ENCODE data around the gene C19orf67.

Gene C19orf67

GRCh38 chr19:14072535-14073260 is 12.9 kb downstream of the C19orf67 start, which contains the start of gene MISP3:
TSS of gene MISP3 (plus strand) at chr19:14072786. CDS start at chr19:14073310, 524 bp downstream.
- Histone ChIP-seq H3K27me3 (ENCODE audit: insufficient read depth, poor library complexity, severe bottlenecking) (peaks cover 2% of the 10 kb centered on the region), H3K4me3 (replicated peaks; ENCODE audit: insufficient read depth, low read length) (peak within 1 kb of the TSS; percentile 43), H3K27ac (replicated peaks) (peak within 1 kb of the TSS; percentile 31)
- no peak for DNase-seq (ENCODE audit: low read depth in 1 of 2, low spot score in 1 of 2)
- TF ChIP-seq REST (IDR thresholded peaks at IDR 0.05; ENCODE audit: insufficient replicate concordance, low read depth) (no peak), POLR2AphosphoS5 (IDR thresholded peaks at IDR 0.05; ENCODE audit: low read depth) (no peak), SPI1 (IDR thresholded peaks at IDR 0.05; ENCODE audit: borderline replicate concordance, low read depth) (no peak), GABPA (IDR thresholded peaks at IDR 0.05; ENCODE audit: low read depth) (no peak)
- TF ChIP-seq, protein P1, sequence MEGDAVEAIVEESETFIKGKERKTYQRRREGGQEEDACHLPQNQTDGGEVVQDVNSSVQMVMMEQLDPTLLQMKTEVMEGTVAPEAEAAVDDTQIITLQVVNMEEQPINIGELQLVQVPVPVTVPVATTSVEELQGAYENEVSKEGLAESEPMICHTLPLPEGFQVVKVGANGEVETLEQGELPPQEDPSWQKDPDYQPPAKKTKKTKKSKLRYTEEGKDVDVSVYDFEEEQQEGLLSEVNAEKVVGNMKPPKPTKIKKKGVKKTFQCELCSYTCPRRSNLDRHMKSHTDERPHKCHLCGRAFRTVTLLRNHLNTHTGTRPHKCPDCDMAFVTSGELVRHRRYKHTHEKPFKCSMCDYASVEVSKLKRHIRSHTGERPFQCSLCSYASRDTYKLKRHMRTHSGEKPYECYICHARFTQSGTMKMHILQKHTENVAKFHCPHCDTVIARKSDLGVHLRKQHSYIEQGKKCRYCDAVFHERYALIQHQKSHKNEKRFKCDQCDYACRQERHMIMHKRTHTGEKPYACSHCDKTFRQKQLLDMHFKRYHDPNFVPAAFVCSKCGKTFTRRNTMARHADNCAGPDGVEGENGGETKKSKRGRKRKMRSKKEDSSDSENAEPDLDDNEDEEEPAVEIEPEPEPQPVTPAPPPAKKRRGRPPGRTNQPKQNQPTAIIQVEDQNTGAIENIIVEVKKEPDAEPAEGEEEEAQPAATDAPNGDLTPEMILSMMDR (IDR thresholded peaks at IDR 0.05; ENCODE audit: insufficient read depth, low read length) = no peak

DNA sequence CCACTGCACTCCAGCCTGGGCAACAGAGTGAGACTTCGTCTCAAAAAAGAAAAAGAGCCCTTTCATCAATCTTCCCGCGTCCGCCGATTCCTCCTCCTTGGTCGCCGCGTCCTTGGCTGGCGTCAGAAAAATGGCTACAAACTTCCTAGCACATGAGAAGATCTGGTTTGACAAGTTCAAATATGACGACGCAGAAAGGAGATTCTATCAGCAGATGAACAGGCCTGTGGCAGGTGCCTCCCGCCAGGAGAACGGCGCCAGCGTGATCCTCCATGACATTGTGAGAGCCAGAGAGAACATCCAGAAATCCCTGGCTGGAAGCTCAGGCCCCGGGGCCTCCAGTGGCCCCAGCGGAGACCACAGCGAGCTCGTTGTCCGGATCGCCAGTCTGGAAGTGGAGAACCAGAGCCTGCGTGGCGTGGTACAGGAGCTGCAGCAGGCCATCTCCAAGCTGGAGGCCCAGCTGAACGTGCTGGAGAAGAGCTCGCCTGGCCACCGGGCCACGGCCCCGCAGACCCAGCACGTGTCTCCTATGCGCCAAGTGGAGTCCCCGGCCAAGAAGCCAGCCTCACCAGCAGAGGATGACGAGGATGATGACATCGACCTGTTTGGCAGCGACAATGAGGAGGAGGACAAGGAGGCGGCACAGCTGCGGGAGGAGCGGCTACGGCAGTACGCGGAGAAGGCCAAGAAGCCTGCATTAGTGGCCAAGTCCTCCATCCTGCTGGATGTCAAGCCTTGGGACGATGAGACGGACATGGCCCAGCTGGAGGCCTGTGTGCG is 15.1 kb downstream of the C19orf67 start:
- no peak overlapping the region for H3K4me3 ChIP-seq (replicated peaks; ENCODE audit: insufficient read depth, low read length)
- H3K27me3 ChIP-seq (ENCODE audit: insufficient read depth, poor library complexity, severe bottlenecking) = peaks cover 2% of the 10 kb centered on the region
- DNase-seq (ENCODE audit: low read depth in 1 of 2, low spot score in 1 of 2) = no peak
- TF ChIP-seq SPI1 (IDR thresholded peaks at IDR 0.05; ENCODE audit: borderline replicate concordance, low read depth) = no peak
- no peak for TF ChIP-seq POLR2AphosphoS5 (IDR thresholded peaks at IDR 0.05; ENCODE audit: low read depth)
- TF ChIP-seq GABPA (IDR thresholded peaks at IDR 0.05; ENCODE audit: low read depth) = no peak
- TF ChIP-seq, protein P1 (IDR thresholded peaks at IDR 0.05; ENCODE audit: insufficient read depth, low read length) = no peak
- TF ChIP-seq REST (IDR thresholded peaks at IDR 0.05; ENCODE audit: insufficient replicate concordance, low read depth) = no peak
- no peak overlapping the region for H3K27ac ChIP-seq (replicated peaks)

DNA sequence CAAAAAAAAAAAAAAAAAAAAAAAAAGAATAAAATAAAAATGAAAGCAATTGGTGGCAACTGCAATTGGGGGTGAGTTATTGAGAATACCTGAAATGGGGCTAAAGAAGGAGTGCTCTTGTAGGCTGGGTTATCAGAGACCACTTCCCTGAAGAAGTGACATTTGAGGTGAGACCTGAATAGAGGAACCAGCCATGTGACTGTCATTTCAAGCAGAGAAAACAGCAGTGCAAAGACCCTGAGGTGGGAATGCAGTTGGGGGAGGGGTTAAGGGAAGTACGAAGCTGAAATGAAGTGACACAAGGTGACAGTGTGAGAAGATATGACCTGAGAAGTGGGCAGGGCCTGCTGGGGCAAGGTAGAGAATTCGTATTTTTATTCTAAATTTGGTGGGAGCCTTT is 19.4 kb downstream of the C19orf67 start:
- peaks cover 2% of the 10 kb centered on the region for H3K27me3 ChIP-seq (ENCODE audit: insufficient read depth, poor library complexity, severe bottlenecking)
- H3K27ac ChIP-seq (replicated peaks) = no peak overlapping the region
- DNase-seq (ENCODE audit: low read depth in 1 of 2, low spot score in 1 of 2) = no peak
- H3K4me3 ChIP-seq (replicated peaks; ENCODE audit: insufficient read depth, low read length) = no peak overlapping the region
- TF ChIP-seq POLR2AphosphoS5 (IDR thresholded peaks at IDR 0.05; ENCODE audit: low read depth) (no peak), REST (IDR thresholded peaks at IDR 0.05; ENCODE audit: insufficient replicate concordance, low read depth) (no peak), GABPA (IDR thresholded peaks at IDR 0.05; ENCODE audit: low read depth) (no peak), SPI1 (IDR thresholded peaks at IDR 0.05; ENCODE audit: borderline replicate concordance, low read depth) (no peak)
- TF ChIP-seq, protein P1 (IDR thresholded peaks at IDR 0.05; ENCODE audit: insufficient read depth, low read length) = no peak
